MM.1S (cell line): ENCODE data around the gene KLRF2.

ENCODE experiments used
- EZH2 ChIP-seq: fragments of 300-600 bp; sonication (generic); optimal IDR thresholded peaks from 2 replicates; pipeline ENCODE3; 2017; ENCODE audit warnings: low read depth, mild to moderate bottlenecking, antibody characterized with exemption, low read length, mixed read lengths
- TF ChIP-seq, protein P1 (sequence below): fragments of 300-600 bp; sonication (generic); IDR thresholded peaks from 2 replicates; pipeline ENCODE4 v1.5.1; 2016; ENCODE audit warnings: antibody characterized with exemption, low read length, mixed read lengths

DNA sequence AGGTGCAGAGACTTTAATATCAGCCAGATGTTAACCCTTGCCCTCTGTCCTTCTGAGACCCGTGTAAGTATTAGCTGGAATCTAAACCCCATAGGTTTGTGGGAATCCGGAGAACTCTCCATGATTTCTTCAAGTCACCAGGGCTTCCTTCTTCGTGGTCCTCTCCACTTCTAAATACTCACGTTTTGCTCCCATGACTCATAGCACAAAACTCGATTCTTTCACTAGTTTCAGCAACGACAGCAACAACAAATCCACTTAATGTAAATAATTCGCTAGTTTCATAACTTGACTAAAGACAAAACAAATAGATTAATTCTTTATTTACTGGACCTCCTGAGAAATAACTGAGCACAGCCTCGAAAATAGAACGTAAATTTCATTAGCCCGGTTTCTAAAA, 55.3 kb downstream of the KLRF2 start:
- TF ChIP-seq, protein P1, sequence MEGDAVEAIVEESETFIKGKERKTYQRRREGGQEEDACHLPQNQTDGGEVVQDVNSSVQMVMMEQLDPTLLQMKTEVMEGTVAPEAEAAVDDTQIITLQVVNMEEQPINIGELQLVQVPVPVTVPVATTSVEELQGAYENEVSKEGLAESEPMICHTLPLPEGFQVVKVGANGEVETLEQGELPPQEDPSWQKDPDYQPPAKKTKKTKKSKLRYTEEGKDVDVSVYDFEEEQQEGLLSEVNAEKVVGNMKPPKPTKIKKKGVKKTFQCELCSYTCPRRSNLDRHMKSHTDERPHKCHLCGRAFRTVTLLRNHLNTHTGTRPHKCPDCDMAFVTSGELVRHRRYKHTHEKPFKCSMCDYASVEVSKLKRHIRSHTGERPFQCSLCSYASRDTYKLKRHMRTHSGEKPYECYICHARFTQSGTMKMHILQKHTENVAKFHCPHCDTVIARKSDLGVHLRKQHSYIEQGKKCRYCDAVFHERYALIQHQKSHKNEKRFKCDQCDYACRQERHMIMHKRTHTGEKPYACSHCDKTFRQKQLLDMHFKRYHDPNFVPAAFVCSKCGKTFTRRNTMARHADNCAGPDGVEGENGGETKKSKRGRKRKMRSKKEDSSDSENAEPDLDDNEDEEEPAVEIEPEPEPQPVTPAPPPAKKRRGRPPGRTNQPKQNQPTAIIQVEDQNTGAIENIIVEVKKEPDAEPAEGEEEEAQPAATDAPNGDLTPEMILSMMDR, result no peak
- TF ChIP-seq EZH2, result no peak
